HepG2 (cell line): ENCODE results near the gene SIVA1. TPM values are rescaled to one million over a fixed set of nuclear protein-coding genes. Genes with fewer than 3 reads are reported as not detected.

ENCODE experiments used
- ATAC-seq: fragments of 200-7000 bp; cut with Tn5 transposase; 3 replicates; pipeline ENCODE4 v1.9.1; 2020; ENCODE audit warnings: mild to moderate bottlenecking, moderate library complexity
- BruUV-seq: library from RNA; stranded (reverse); fragments of 400-500 nt; replicated peaks from 2 replicates; lab custom pipeline; 2021; lab: Mats Ljungman, UMichigan
- CTCF ChIA-PET: fragments of 300-600 bp; formaldehyde crosslinking; extraction: SDS; loops from one replicate; lab custom pipeline; 2021; ENCODE audit warnings: low total read pairs, inconsistent platforms, low intra/inter-chr PET ratio; lab: Yijun Ruan, JAX
- POLR2A ChIA-PET: fragments of 350-600 bp; sonication (Branson Sonifier 250); formaldehyde crosslinking; loops from one replicate; lab custom pipeline; 2020; ENCODE audit warnings: antibody characterized with exemption, inconsistent platforms; lab: Yijun Ruan, JAX
- DNase-seq: peaks from one replicate; pipeline ENCODE4 v3.0.0-alpha.2; 2015; ENCODE audit warnings: low spot score
- FAIRE-seq: peaks from 3 replicates; lab custom pipeline; 2011; peaks lifted over from hg19 to GRCh38; lab: Jason Lieb, UNC
- H2AFZ ChIP-seq: one replicate; pipeline ENCODE4 v1.6.1; 2011; ENCODE audit warnings: low read length, inconsistent platforms
- H3K27ac ChIP-seq: fragments of 300-600 bp; 3 replicates; pipeline ENCODE4 v1.8.0; 2011; ENCODE audit warnings: mixed run types, mild to moderate bottlenecking, mixed read lengths, low read length, inconsistent platforms; ENCODE audit not compliant: insufficient read depth; ENCODE audit errors: extremely low read length
- H3K27me3 ChIP-seq, 2 experiments: fragments of 200-600 bp in 1 of 2; 2 replicates in 1 of 2; 3 replicates in 1 of 2; pipeline versions ENCODE4 v1.6.0 to v1.8.0; 2011; ENCODE audit warnings: low read length in 2 of 2, mild to moderate bottlenecking in 2 of 2, moderate library complexity in 2 of 2, inconsistent platforms in 1 of 2; ENCODE audit not compliant: insufficient read depth in 2 of 2, control insufficient read depth in 1 of 2
- H3K36me3 ChIP-seq, 2 experiments: fragments of 200-600 bp in 1 of 2; replicated peaks in 1 of 2; 2 replicates in 1 of 2; 3 replicates in 1 of 2; pipeline versions ENCODE4 v1.5.1 to v1.8.0; 2011; ENCODE audit warnings: low read length in 2 of 2, inconsistent platforms in 1 of 2; ENCODE audit not compliant: insufficient read depth in 2 of 2, control insufficient read depth in 1 of 2
- H3K4me1 ChIP-seq: 2 replicates; pipeline ENCODE4 v1.5.1; 2012; ENCODE audit warnings: low read length, inconsistent platforms; ENCODE audit not compliant: insufficient read depth
- H3K4me2 ChIP-seq: 2 replicates; pipeline ENCODE4 v1.6.0; 2011; ENCODE audit warnings: low read depth, low read length, inconsistent platforms
- H3K4me3 ChIP-seq, 3 experiments: fragments of 200-600 bp in 1 of 3; sonication (generic), shearing (Covaris generic) in 1 of 3; replicated peaks in 1 of 3; 2 replicates each; pipeline ENCODE4 v1.5.1; 2011 to 2016; ENCODE audit warnings: low read length in 3 of 3, inconsistent platforms in 2 of 3, low read depth in 2 of 3, mild to moderate bottlenecking in 2 of 3, control low read depth in 1 of 3, mixed read lengths in 1 of 3; ENCODE audit not compliant: insufficient read depth in 1 of 3
- H3K79me2 ChIP-seq: one replicate; pipeline ENCODE4 v1.6.1; 2011; ENCODE audit warnings: low read length, inconsistent platforms; ENCODE audit not compliant: insufficient read depth
- H3K9ac ChIP-seq: 2 replicates; pipeline ENCODE4 v1.6.0; 2011; ENCODE audit warnings: mild to moderate bottlenecking, low read depth, low read length, inconsistent platforms; ENCODE audit not compliant: insufficient read depth
- H3K9me3 ChIP-seq: 2 replicates; pipeline ENCODE4 v1.5.1; 2012; ENCODE audit warnings: mild to moderate bottlenecking, low read length
- H4K20me1 ChIP-seq: 2 replicates; pipeline ENCODE4 v1.6.0; 2011; ENCODE audit warnings: inconsistent platforms, mild to moderate bottlenecking, low read length, moderate library complexity; ENCODE audit not compliant: insufficient read depth
- AGO2 ChIP-seq: fragments of 200-400 bp; formaldehyde crosslinking; optimal IDR thresholded peaks from 2 replicates; pipeline ENCODE3; 2017; ENCODE audit warnings: mild to moderate bottlenecking, low read depth, low read length, moderate library complexity
- HNRNPL ChIP-seq: fragments of 200-400 bp; formaldehyde crosslinking; IDR thresholded peaks from 2 replicates; pipeline ENCODE4 v1.6.1; 2017; ENCODE audit warnings: mild to moderate bottlenecking, low read depth, low read length
- TAF15 ChIP-seq: fragments of 200-400 bp; formaldehyde crosslinking; IDR thresholded peaks from one replicate; pipeline ENCODE4 v1.6.1; 2018; ENCODE audit warnings: mild to moderate bottlenecking, low read depth, low read length; ENCODE audit not compliant: poor library complexity, severe bottlenecking
- ZC3H13 ChIP-seq: sonication (generic); formaldehyde crosslinking; IDR thresholded peaks from 2 replicates; pipeline ENCODE4 v1.8.1; 2023; ENCODE audit warnings: mild to moderate bottlenecking, missing genetic modification reagents, moderate library complexity
- ZNF256 ChIP-seq: sonication (generic); formaldehyde crosslinking; conservative IDR thresholded peaks from 2 replicates; pipeline ENCODE4 v1.4.0; 2020; ENCODE audit warnings: missing genetic modification reagents
- ZNF589 ChIP-seq: sonication (generic); formaldehyde crosslinking; conservative IDR thresholded peaks from 2 replicates; pipeline ENCODE4 v1.8.0; 2022; ENCODE audit warnings: mild to moderate bottlenecking, moderate library complexity, missing genetic modification reagents
- ZNF598 ChIP-seq: sonication (generic); formaldehyde crosslinking; IDR thresholded peaks from 2 replicates; pipeline ENCODE4 v1.5.1; 2020; ENCODE audit warnings: mild to moderate bottlenecking, missing genetic modification reagents, borderline replicate concordance
- ZNF720 ChIP-seq: sonication (generic); formaldehyde crosslinking; IDR thresholded peaks from 2 replicates; pipeline ENCODE4 v1.4.0; 2020; ENCODE audit warnings: missing genetic modification reagents
- WGBS: methylation state at CpG from one replicate; pipeline ENCODE4 v1.1.6; 2017; ENCODE audit warnings: low lambda C conversion rate; 5-methylcytosine and 5-hydroxymethylcytosine counted together
- in situ Hi-C: cut with HindIII; loops from 2 replicates; pipeline ENCODE4 v1.10.0; 2017; ENCODE audit warnings: low pct_unique_long_range_greater_than_20kb; ENCODE audit not compliant: extremely low pct_ligation_motif_present
- intact Hi-C: fragments of 100-400 bp; cut with micrococcal nuclease; formaldehyde crosslinking; loops from one replicate; pipeline ENCODE4 v1.10.0; 2022; ENCODE audit not compliant: unreplicated experiment
- polyA plus RNA-seq, 8 experiments: library from polyadenylated mRNA; depleted of rRNA in 3 of 8; stranded (reverse) in 7 of 8; unstranded in 1 of 8; fragments of >200 nt; fragmentation: Illumina TruSeq in 4 of 8; extraction: Trizol in 4 of 8; gene quantifications; 2 replicates each; pipeline versions ENCODE4 v1.2.1 to v1.2.3, GENCODE V29; 2011 to 2016; ENCODE audit warnings: low read depth in 4 of 8, missing spikeins in 1 of 8, mixed read lengths in 1 of 8; ENCODE audit not compliant: insufficient read depth in 1 of 8
- total RNA-seq, 5 experiments: library from RNA; depleted of rRNA; stranded (reverse); fragments of >200 nt; fragmentation: Illumina TruSeq; extraction: Trizol; gene quantifications; 2 replicates each; pipeline ENCODE4 v1.2.3, GENCODE V29; 2016; ENCODE audit warnings: low read depth in 1 of 5
- TF ChIP-seq, protein P1 (sequence below): IDR thresholded peaks from 2 replicates; pipeline ENCODE4 v1.6.1; 2016
- TF ChIP-seq, protein P2 (sequence below): sonication (generic); formaldehyde crosslinking; IDR thresholded peaks from 2 replicates; pipeline ENCODE4 v1.4.0; 2020; ENCODE audit warnings: missing genetic modification reagents

SIVA1 gene
- total and polyA plus RNA-seq, 2 of the 13 experiments (the other 11 are each of a cell fraction or from before 2014, with no cell fraction given), result 123 to 186 TPM

DNA sequence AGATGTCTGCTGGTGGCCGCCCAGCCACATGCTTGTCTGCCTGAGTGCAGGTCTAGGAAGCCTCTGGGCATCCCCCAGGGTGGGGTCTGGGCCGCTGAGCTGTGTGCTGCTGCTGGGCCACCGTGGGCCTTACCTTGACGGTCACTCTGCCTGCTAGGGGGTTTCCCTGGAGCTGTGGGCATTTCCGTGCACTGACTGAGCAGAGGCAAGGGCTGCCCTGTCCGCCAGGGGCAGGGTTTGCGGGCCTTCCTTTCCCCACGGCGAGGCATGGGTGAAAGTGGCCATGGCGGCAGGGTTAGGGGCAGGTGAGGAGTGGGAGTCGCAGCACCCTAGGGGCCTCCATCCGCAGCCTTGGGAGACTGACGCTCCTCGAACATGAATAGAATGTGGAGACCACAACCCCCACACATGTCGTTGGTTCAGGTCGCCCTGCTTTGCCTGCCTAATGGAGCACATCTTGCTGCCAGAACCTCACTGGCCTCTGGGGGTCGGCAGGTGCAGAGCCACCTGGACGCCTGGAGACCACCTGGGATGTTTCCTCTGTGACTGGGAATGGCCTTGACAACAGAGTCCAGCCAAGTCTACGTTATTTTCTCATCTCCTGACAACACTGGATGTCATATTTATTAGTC lies 50.4 kb downstream of the SIVA1 start:
- Histone ChIP-seq H3K27me3 (no peaks in the 10 kb centered on the region), H3K9me3 (no peaks in the 10 kb centered on the region), H4K20me1 (peaks cover 7% of the 10 kb centered on the region; the same call in 1 of the 2 replicates), H3K4me3 (no peak overlapping the region), H3K4me2 (no peak overlapping the region), H3K27ac (no peak overlapping the region), H3K9ac (no peak overlapping the region), H3K4me1 (peaks cover 50% of the 10 kb centered on the region), H3K36me3 (no peaks in the 10 kb centered on the region), H2AFZ (no peak overlapping the region), H3K79me2 (no peaks in the 10 kb centered on the region)
- BruUV-seq, result no TSS peak
- TF ChIP-seq, protein P1, sequence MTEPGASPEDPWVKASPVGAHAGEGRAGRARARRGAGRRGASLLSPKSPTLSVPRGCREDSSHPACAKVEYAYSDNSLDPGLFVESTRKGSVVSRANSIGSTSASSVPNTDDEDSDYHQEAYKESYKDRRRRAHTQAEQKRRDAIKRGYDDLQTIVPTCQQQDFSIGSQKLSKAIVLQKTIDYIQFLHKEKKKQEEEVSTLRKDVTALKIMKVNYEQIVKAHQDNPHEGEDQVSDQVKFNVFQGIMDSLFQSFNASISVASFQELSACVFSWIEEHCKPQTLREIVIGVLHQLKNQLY (CRISPR knock-in tag), result no peak
- TF ChIP-seq ZNF720 (no peak), ZNF598 (CRISPR knock-in tag) (no peak), ZNF589 (no peak), ZC3H13 (peak; percentile 65; the same call in 1 of the 2 replicates), TAF15 (peak; percentile 16), AGO2 (peak; percentile 26)
- no peak for ATAC-seq
- intact Hi-C loops (no loop called here), in situ Hi-C loops (no loop called here)
- CTCF ChIA-PET, result no interaction called here
- 93% methylated on average over 8 of the region's 19 CpGs for WGBS
- no peak for DNase-seq
- POLR2A ChIA-PET, result no interaction called here
- FAIRE-seq, result no peak

DNA sequence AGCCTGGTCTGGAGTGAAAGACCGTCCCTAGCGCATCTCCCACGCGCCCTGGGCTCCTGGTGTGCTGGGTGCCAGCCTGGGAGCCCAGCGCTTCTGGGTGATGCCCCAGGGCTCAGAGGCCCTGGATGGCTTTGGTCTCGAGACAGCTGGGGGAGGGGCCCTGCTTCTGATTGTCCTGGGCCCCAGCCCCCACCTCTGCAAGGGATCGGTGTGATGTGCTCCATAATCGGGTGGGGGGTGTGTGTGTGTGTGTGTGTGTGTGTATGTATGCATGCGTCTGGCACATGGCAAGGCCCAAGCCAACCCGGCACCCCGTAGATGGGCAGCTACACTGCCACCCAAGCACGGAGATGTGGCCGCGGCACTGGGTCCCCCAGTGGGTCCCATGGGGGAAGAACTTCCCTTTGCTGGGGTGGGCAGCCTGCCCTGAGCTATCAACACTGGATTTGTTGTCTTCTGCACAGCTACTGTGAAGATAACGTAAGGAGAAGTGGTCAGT lies 51.0 kb downstream of the SIVA1 start:
- no peak for ATAC-seq
- CTCF ChIA-PET, result no interaction called here
- intact Hi-C loops, result no loop called here

More for the DNA sequence above, 51.0 kb downstream of the SIVA1 start:
- no peak overlapping the region for H3K9ac ChIP-seq
- TF ChIP-seq ZNF256 (CRISPR knock-in tag), result no peak
- peak; percentile 59; the same call in 1 of the 2 replicates for TF ChIP-seq HNRNPL
- TF ChIP-seq, protein P2, sequence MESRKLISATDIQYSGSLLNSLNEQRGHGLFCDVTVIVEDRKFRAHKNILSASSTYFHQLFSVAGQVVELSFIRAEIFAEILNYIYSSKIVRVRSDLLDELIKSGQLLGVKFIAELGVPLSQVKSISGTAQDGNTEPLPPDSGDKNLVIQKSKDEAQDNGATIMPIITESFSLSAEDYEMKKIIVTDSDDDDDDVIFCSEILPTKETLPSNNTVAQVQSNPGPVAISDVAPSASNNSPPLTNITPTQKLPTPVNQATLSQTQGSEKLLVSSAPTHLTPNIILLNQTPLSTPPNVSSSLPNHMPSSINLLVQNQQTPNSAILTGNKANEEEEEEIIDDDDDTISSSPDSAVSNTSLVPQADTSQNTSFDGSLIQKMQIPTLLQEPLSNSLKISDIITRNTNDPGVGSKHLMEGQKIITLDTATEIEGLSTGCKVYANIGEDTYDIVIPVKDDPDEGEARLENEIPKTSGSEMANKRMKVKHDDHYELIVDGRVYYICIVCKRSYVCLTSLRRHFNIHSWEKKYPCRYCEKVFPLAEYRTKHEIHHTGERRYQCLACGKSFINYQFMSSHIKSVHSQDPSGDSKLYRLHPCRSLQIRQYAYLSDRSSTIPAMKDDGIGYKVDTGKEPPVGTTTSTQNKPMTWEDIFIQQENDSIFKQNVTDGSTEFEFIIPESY (CRISPR knock-in tag), result peak; percentile 22; the same call in 1 of the 2 replicates
- no peak overlapping the region for H3K27ac ChIP-seq
- FAIRE-seq (no peak), DNase-seq (no peak)
- 84% methylated on average over 9 of the region's 15 CpGs for WGBS
- H3K4me1 ChIP-seq, result peaks cover 44% of the 10 kb centered on the region
- no TSS peak for BruUV-seq
- in situ Hi-C loops, result no loop called here
- no peaks in the 10 kb centered on the region for H3K79me2 ChIP-seq
- H3K36me3 ChIP-seq, result no peaks in the 10 kb centered on the region
- H2AFZ ChIP-seq, result no peak overlapping the region
- no peak overlapping the region for H3K4me2 ChIP-seq
- H3K9me3 ChIP-seq, result no peaks in the 10 kb centered on the region
- H3K4me3 ChIP-seq, result no peak overlapping the region
- POLR2A ChIA-PET, result no interaction called here
- peaks cover 7% of the 10 kb centered on the region; the same call in 1 of the 2 replicates for H4K20me1 ChIP-seq
- H3K27me3 ChIP-seq, result no peaks in the 10 kb centered on the region
